Measurements from ENCODE around the gene NAA25.
"Not testable (repeated sequence)": the region's sequence is repeated elsewhere in the genome, so short reads cannot be mapped to it uniquely, and the experiment has no call there.

NAA25 gene

GRCh38 chr12:112116232-112117060 is 7.9 kb upstream of the NAA25 start:
- DNase-seq: no peak

GRCh38 chr12:112115259-112116045 is 6.9 kb upstream of the NAA25 start:
- no peak for DNase-seq

- no peak for DNase-seq
These were observed 4.0 kb upstream of the NAA25 start for GRCh38 chr12:112112409-112113133.

- DNase-seq: no peak
These were observed 3.3 kb upstream of the NAA25 start for GRCh38 chr12:112111931-112112330.

- DNase-seq: not testable (repeated sequence)
These were observed 2.4 kb upstream of the NAA25 start for GRCh38 chr12:112110787-112111662.

- no peak for DNase-seq
These were observed 1.0 kb downstream of the NAA25 start for GRCh38 chr12:112107306-112108201.

GRCh38 chr12:112105891-112106290 is 2.7 kb downstream of the NAA25 start:
- no peak for DNase-seq

- DNase-seq: no peak
These were observed 4.7 kb downstream of the NAA25 start for GRCh38 chr12:112103758-112104503.

- DNase-seq: not testable (repeated sequence)
These were observed 5.8 kb downstream of the NAA25 start for GRCh38 chr12:112102746-112103145.

GRCh38 chr12:112102127-112102526 is 6.5 kb downstream of the NAA25 start:
- DNase-seq: no peak

- DNase-seq: not testable (repeated sequence)
These were observed 8.1 kb downstream of the NAA25 start for GRCh38 chr12:112100500-112100899.

- DNase-seq: no peak
These were observed 10.9 kb downstream of the NAA25 start for GRCh38 chr12:112097641-112098040.

- no peak for DNase-seq
These were observed 11.9 kb downstream of the NAA25 start for GRCh38 chr12:112096667-112097066.

- DNase-seq: no peak
These were observed 12.5 kb downstream of the NAA25 start for GRCh38 chr12:112096070-112096469.

- no peak for DNase-seq
These were observed 17.0 kb downstream of the NAA25 start for GRCh38 chr12:112091563-112091962.

- DNase-seq: no peak
These were observed 20.7 kb downstream of the NAA25 start for GRCh38 chr12:112087851-112088250.

- no peak for DNase-seq
These were observed 21.3 kb downstream of the NAA25 start for GRCh38 chr12:112087055-112087850.

- no peak for DNase-seq
These were observed 42.0 kb downstream of the NAA25 start for GRCh38 chr12:112066566-112066965.

GRCh38 chr12:112063273-112063672 is 45.3 kb downstream of the NAA25 start:
- DNase-seq: no peak

GRCh38 chr12:112061137-112061536 is 47.4 kb downstream of the NAA25 start:
- no peak for DNase-seq

Data from CD4-positive, alpha-beta T cell treated with Interleukin-12 subunit alpha and Interleukin-12 subunit beta, for 1 hour (primary cell).